Skeletal muscle tissue (tissue), 4 donors: ENCODE data around the gene IQCE. TPM values are rescaled to one million over a fixed set of nuclear protein-coding genes. Genes with fewer than 3 reads are reported as not detected.

ENCODE experiments used
- H3K27ac ChIP-seq: one replicate; pipeline ENCODE4 v1.7.0; 2013; ENCODE audit warnings: mild to moderate bottlenecking, low read depth, low read length, inconsistent platforms
- H3K27me3 ChIP-seq, 3 donors: one replicate each; pipeline ENCODE4 v1.7.0; 2013; ENCODE audit warnings: low read length in 3 of 3; ENCODE audit not compliant: control insufficient read depth in 3 of 3, insufficient read depth in 3 of 3
- H3K36me3 ChIP-seq, 3 donors: one replicate each; pipeline ENCODE4 v1.7.0; 2013; ENCODE audit warnings: low read length in 3 of 3; ENCODE audit not compliant: control insufficient read depth in 3 of 3, insufficient read depth in 3 of 3
- H3K4me1 ChIP-seq, 3 donors: one replicate each; pipeline ENCODE4 v1.7.0; 2013; ENCODE audit warnings: low read length in 3 of 3, mild to moderate bottlenecking in 3 of 3; ENCODE audit not compliant: control insufficient read depth in 3 of 3, insufficient read depth in 3 of 3
- H3K4me3 ChIP-seq, 3 donors: one replicate each; pipeline ENCODE4 v1.7.0; 2013; ENCODE audit warnings: low read length in 3 of 3
- H3K9ac ChIP-seq, 3 donors: one replicate each; pipeline ENCODE4 v1.7.0; 2013; ENCODE audit warnings: low read length in 3 of 3, mild to moderate bottlenecking in 3 of 3, moderate library complexity in 2 of 3, low read depth in 1 of 3
- H3K9me3 ChIP-seq, 3 donors: one replicate each; pipeline ENCODE4 v1.7.0; 2013; ENCODE audit warnings: low read length in 3 of 3; ENCODE audit not compliant: control insufficient read depth in 3 of 3
- total RNA-seq: library from RNA; depleted of rRNA; stranded (reverse); fragments of >200 nt; gene quantifications from one replicate; pipeline ENCODE4 v1.2.3, GENCODE V29; 2014
- donor health status: Osteomylitis.

IQCE gene
- total RNA-seq, 1 donor from 2014 or later: 2.1 TPM

GRCh38 chr7:2614631-2615330 is 56.0 kb downstream of the IQCE start:
- peak overlapping the region; percentile 83 for H3K27ac ChIP-seq
- H3K36me3 ChIP-seq: no peaks in the 10 kb centered on the region
- no peaks in the 10 kb centered on the region for H3K9me3 ChIP-seq
- no peaks in the 10 kb centered on the region for H3K27me3 ChIP-seq
- H3K4me1 ChIP-seq: peaks cover 29 to 31% (median 30%) of the 10 kb centered on the region in 3 donors
- H3K9ac ChIP-seq: peak overlapping the region; percentile 27 to 82 (median 66)
- peak overlapping the region; percentile 44 to 64 (median 61) for H3K4me3 ChIP-seq

- no peaks in the 10 kb centered on the region for H3K9me3 ChIP-seq
- H3K4me1 ChIP-seq: peaks cover 33 to 38% (median 35%) of the 10 kb centered on the region in 3 donors
- H3K4me3 ChIP-seq: no peak overlapping the region
- no peaks in the 10 kb centered on the region for H3K36me3 ChIP-seq
- no peaks in the 10 kb centered on the region for H3K27me3 ChIP-seq
- H3K9ac ChIP-seq: no peak overlapping the region
- no peak overlapping the region for H3K27ac ChIP-seq
Measured at GRCh38 chr7:2616387-2617324, 57.9 kb downstream of the IQCE start.

- H3K9ac ChIP-seq: no peak overlapping the region
- no peaks in the 10 kb centered on the region for H3K9me3 ChIP-seq
- H3K36me3 ChIP-seq: no peaks in the 10 kb centered on the region
- H3K4me3 ChIP-seq: no peak overlapping the region
- H3K27ac ChIP-seq: no peak overlapping the region
- peaks cover 35 to 44% (median 39%) of the 10 kb centered on the region in 3 donors for H3K4me1 ChIP-seq
- H3K27me3 ChIP-seq: no peaks in the 10 kb centered on the region
Measured at GRCh38 chr7:2617325-2617905, 58.6 kb downstream of the IQCE start.

GRCh38 chr7:2619116-2619515 is 60.3 kb downstream of the IQCE start:
- Histone ChIP-seq H3K27ac (no peak overlapping the region), H3K4me1 (peaks cover 22 to 29% (median 27%) of the 10 kb centered on the region in 3 donors), H3K9ac (no peak overlapping the region), H3K4me3 (no peak overlapping the region), H3K27me3 (peaks cover 0 to 2% (median 0%) of the 10 kb centered on the region in 3 donors), H3K36me3 (no peaks in the 10 kb centered on the region), H3K9me3 (no peaks in the 10 kb centered on the region)

GRCh38 chr7:2621061-2621828 is 62.5 kb downstream of the IQCE start:
- Histone ChIP-seq H3K36me3 (no peaks in the 10 kb centered on the region), H3K4me3 (peak overlapping the region in 1 of 3 donors; percentile 22), H3K27ac (no peak overlapping the region), H3K9me3 (no peaks in the 10 kb centered on the region), H3K27me3 (peaks cover 0 to 2% (median 0%) of the 10 kb centered on the region in 3 donors), H3K9ac (peak overlapping the region in 1 of 3 donors; percentile 40), H3K4me1 (peaks cover 13 to 19% (median 17%) of the 10 kb centered on the region in 3 donors)

- H3K4me1 ChIP-seq: peaks cover 16 to 23% (median 19%) of the 10 kb centered on the region in 3 donors
- H3K36me3 ChIP-seq: no peaks in the 10 kb centered on the region
- peaks cover 0 to 2% (median 0%) of the 10 kb centered on the region in 3 donors for H3K27me3 ChIP-seq
- H3K9me3 ChIP-seq: no peaks in the 10 kb centered on the region
- H3K4me3 ChIP-seq: no peak overlapping the region
- H3K9ac ChIP-seq: no peak overlapping the region
- H3K27ac ChIP-seq: no peak overlapping the region
Measured at GRCh38 chr7:2621948-2622640, 63.3 kb downstream of the IQCE start.

GRCh38 chr7:2622869-2623697 is 64.3 kb downstream of the IQCE start:
- H3K4me1 ChIP-seq: peaks cover 9 to 22% (median 20%) of the 10 kb centered on the region in 3 donors
- H3K27ac ChIP-seq: no peak overlapping the region

GRCh38 chr7:2623698-2624014 is 64.9 kb downstream of the IQCE start:
- Histone ChIP-seq H3K27ac (no peak overlapping the region), H3K36me3 (no peaks in the 10 kb centered on the region), H3K9ac (no peak overlapping the region), H3K4me1 (peaks cover 9 to 20% (median 19%) of the 10 kb centered on the region in 3 donors), H3K27me3 (peaks cover 0 to 2% (median 0%) of the 10 kb centered on the region in 3 donors), H3K9me3 (no peaks in the 10 kb centered on the region), H3K4me3 (no peak overlapping the region)

More at GRCh38 chr7:2622869-2623697, 64.3 kb downstream of the IQCE start:
- H3K9ac ChIP-seq: no peak overlapping the region
- no peaks in the 10 kb centered on the region for H3K9me3 ChIP-seq
- no peaks in the 10 kb centered on the region for H3K36me3 ChIP-seq
- H3K27me3 ChIP-seq: peaks cover 0 to 2% (median 0%) of the 10 kb centered on the region in 3 donors
- H3K4me3 ChIP-seq: no peak overlapping the region
